Fibroblast of skin of scalp (primary cell): ENCODE measurements around the gene CCNF.

ENCODE experiments used
- DNase-seq: peaks from one replicate; pipeline ENCODE4 v3.0.0-alpha.2; 2013

CCNF gene

GRCh38 chr16:2507665-2508064 lies 78.4 kb downstream of the CCNF start:
- DNase-seq, result no peak
